WI38 (cell line): ENCODE measurements around the gene HAUS3.

Experiments used
- H3K4me3 ChIP-seq: 2 replicates; pipeline ENCODE4 v1.5.1; 2011; ENCODE audit warnings: low read depth, mild to moderate bottlenecking, control low read depth, low read length
- TF ChIP-seq, protein P1 (sequence below): IDR thresholded peaks from 2 replicates; pipeline ENCODE4 v1.5.1; 2012; ENCODE audit warnings: low read depth, mild to moderate bottlenecking, control low read depth, low read length

The HAUS3 gene

DNA sequence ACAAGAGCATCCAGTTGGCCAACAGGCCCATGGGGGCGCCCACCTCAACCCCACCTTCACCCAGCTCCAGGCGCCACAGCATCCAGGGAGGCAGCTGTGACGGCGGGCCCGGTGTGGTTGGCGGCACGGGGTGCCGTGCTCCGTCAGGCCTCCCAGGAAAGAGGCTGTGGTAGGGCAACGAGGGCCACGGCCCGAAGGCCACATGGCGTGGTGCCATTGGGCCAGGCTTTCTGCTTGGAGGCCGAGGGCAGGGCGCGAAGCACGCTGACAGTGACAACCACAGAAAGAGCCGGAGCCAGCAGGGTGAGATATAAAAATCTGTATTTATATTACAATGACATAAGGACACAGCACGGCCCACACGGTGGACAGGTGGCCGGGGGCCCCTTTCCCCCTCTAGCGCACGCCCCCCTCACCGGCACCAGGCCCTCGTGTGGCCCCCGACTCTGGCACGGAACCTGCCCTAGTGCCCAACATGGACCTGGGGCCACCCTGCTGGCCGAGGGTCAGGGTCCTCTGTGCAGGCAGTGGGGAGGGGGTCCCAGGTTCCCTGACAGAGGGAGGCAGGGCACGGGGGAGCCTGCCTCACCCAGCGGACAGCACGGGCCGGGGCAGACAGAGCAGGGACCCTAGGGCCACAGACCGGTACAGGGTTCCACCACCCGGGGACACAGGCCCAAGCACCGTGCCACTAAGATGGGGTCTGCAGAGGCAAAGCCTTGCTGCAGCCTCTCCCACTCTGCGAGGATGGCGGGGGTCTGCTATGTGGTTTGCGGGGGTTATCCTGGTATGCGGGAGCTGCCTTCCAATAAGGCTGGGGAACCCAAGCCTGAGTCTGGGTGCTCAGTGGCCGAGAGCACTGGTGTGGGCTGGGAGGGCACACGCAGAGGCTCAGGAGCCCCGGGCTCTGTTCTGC lies 5.5 kb upstream of the HAUS3 start:
- no peak overlapping the region for H3K4me3 ChIP-seq
- TF ChIP-seq, protein P1, sequence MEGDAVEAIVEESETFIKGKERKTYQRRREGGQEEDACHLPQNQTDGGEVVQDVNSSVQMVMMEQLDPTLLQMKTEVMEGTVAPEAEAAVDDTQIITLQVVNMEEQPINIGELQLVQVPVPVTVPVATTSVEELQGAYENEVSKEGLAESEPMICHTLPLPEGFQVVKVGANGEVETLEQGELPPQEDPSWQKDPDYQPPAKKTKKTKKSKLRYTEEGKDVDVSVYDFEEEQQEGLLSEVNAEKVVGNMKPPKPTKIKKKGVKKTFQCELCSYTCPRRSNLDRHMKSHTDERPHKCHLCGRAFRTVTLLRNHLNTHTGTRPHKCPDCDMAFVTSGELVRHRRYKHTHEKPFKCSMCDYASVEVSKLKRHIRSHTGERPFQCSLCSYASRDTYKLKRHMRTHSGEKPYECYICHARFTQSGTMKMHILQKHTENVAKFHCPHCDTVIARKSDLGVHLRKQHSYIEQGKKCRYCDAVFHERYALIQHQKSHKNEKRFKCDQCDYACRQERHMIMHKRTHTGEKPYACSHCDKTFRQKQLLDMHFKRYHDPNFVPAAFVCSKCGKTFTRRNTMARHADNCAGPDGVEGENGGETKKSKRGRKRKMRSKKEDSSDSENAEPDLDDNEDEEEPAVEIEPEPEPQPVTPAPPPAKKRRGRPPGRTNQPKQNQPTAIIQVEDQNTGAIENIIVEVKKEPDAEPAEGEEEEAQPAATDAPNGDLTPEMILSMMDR = no peak

DNA sequence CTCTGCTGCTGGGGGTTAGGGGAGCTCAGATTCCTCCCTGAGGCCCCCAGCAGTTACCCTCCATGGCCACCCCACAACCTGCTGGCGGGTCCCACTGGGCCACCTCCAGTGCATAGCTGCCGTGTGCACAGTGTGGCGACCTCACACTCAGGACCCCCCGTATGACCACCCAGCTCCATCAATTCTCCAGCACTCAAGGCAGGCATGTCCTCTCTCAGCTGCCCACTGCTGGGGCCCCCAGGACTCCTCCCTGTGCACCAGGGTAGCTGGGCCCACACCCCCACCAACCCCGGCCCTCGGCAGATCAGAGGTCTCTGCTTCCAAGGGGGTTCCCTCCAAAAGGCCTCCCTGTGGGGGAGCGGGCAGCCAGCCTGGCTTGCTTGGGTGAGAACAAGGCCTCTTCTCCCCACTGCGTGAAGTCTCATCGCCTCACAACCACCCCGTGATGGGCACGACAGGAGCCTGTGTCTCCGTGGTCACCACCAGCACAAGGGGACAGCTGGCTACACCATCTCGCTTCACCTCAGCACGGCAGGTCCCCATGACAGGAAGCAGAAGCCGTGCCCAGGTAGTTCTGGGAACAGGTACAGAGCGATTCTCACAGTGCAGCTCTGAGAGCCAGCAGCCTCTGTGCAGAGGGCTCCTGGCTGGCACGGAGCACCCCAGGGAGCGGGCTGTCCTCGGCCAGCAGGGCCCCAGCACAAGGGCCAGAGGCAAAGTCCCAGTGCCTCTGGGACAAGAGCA lies 4.6 kb upstream of the HAUS3 start:
- no peak overlapping the region for H3K4me3 ChIP-seq
- TF ChIP-seq, protein P1 = no peak

DNA sequence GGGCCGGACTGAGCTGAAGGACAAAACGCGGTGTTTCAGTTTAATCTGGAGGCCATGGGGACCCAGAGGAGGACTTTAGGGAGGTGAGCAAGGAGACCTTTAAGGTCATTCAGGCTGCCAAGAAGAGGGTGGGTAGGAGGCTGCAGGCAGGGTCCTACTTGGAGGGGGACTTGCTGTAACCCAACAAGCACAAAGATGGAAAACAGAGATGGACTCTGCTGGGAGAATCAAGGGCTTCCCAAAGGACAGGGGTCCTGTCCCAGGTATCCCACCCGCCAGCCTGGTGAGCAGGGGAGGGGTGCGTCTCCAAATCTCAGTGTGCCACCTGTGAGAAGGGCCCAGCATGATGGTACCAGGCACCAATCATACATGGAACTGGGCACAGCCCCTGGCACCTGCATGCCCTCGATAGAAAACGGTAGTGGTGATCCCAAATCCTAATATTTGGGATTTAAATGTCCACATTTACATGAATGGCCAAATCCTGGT lies 3.9 kb upstream of the HAUS3 start:
- TF ChIP-seq, protein P1 = no peak

DNA sequence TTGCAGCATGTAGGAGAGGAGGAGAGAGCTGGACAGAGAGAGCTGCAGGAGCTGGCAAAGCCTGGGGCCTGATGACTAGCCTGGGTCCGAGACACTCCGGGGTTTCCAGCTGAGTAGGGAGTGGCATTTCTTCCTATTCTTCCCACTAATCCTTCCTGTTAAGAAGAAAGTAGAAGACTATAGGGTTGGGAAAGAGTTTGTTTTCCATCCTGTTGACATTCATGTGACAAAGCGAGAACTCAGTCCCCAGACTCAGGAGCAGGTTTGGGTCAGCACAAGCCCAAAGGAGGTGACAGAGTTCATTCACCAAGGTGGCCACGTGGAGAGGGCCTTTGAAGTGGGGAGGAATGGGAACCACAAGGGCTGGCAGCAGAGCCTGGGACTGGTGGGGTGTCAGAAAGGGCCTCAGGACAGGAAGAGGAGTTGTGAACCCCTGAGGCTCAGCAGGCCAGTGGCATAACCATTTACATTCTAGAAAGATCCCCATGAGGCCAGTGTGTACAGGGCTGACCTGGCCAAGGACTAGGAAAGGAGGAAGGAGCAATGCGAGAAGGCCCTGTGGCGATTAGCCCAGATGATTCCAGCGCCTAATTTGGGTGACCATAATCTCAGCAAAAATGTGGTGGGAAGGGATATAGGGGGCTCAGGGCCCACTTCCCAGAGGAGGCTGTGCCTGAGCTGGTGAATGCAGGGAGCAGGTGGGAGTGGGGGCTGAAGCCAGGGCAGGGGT lies 3.3 kb upstream of the HAUS3 start:
- H3K4me3 ChIP-seq = no peak overlapping the region
- TF ChIP-seq, protein P1 = no peak

More for the DNA sequence above, 3.9 kb upstream of the HAUS3 start:
- no peak overlapping the region for H3K4me3 ChIP-seq

DNA sequence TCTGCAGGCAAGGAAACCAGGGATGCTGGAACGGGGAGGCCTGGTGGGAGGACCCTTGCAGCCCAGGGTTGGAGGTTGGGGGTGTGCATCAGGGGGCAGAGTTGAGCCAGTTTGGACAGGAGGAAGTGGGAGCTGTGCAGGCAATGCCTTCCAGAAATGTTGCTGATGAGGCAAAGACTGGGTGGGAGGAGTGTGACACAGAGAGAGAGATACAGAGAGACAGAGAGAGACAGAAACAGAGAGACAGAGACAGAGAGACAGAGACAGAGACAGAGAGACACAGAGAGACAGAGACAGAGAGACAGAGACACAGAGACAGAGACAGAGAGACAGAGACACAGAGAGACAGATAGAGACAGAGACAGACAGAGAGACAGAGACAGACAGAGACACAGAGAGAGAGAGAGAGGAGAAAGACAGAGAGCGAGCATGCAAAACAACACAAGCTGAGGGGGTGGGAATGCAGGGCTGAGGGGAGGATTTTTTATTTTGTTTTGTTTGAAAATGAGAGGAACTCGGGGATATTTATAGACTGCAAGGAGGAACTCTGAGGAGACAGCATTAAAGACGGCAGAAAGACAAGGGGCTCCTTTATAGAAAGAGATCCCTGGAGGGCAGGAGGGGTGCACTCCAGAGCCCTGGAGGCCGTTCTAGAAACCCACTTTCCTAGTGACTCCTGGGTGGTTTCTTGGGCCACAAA lies 1.9 kb upstream of the HAUS3 start:
- TF ChIP-seq, protein P1 = 0 out of 2 replicates have a peak, but pooled peaks have one; percentile 6

DNA sequence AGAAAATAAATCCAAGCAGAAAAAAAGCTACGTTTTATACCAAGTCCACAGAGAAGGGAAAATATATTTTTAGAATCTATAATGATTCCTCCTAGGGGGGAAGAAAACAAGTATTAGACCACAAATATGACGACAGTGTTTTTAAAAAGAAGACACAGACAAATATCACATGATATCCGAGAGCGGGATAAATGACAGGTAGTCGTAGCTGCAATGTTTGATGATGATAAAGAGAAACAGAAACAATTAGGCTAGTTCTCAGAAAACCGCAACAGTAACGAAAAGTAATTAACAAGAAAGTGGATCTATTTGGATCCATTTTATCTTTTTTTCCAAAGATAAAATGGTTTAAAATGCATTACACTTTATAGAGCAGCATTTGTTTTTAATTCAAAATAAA lies 918 bp downstream of the HAUS3 start:
- TF ChIP-seq, protein P1 = no peak

More for the DNA sequence above, 1.9 kb upstream of the HAUS3 start:
- no peak overlapping the region for H3K4me3 ChIP-seq

More for the DNA sequence above, 918 bp downstream of the HAUS3 start:
- peak overlapping the region; percentile 87 for H3K4me3 ChIP-seq
